Mesothelial cell of epicardium (in vitro differentiated cells): ENCODE measurements around the gene RSU1. TPM values are rescaled to one million over a fixed set of nuclear protein-coding genes. Genes with fewer than 3 reads are reported as not detected.
"Not testable (repeated sequence)": the region's sequence is repeated elsewhere in the genome, so short reads cannot be mapped to it uniquely, and the experiment has no call there.

ENCODE experiments used
- DNase-seq, 2 experiments: peaks; one replicate each; pipeline ENCODE4 v3.0.0; 2021; ENCODE audit warnings: low spot score in 2 of 2; ENCODE audit not compliant: unreplicated experiment in 2 of 2
- H3K27ac Mint-ChIP-seq: 2 replicates; pipeline ENCODE4 v1.8.0; 2021; ENCODE audit warnings: mixed read lengths
- H3K27me3 Mint-ChIP-seq: 2 replicates; pipeline ENCODE4 v1.8.0; 2021; ENCODE audit warnings: low read depth, mixed read lengths
- H3K36me3 Mint-ChIP-seq: 2 replicates; pipeline ENCODE4 v1.8.0; 2021; ENCODE audit warnings: mixed read lengths
- H3K4me1 Mint-ChIP-seq: 2 replicates; pipeline ENCODE4 v1.8.0; 2021; ENCODE audit warnings: mixed read lengths
- H3K4me3 Mint-ChIP-seq: 2 replicates; pipeline ENCODE4 v1.8.0; 2021; ENCODE audit warnings: mild to moderate bottlenecking, moderate library complexity, mixed read lengths
- H3K9me3 Mint-ChIP-seq: 2 replicates; pipeline ENCODE4 v1.8.0; 2021; ENCODE audit warnings: mixed read lengths
- CTCF ChIP-seq: fragments of 200-600 bp; sonication (generic); IDR thresholded peaks from one replicate; pipeline ENCODE4 v1.5.0; 2021; ENCODE audit warnings: antibody characterized with exemption; ENCODE audit not compliant: unreplicated experiment
- total RNA-seq: library from RNA; stranded (reverse); gene quantifications from 3 replicates; pipeline ENCODE4 v1.2.1, GENCODE V29; 2021

Gene RSU1
- total RNA-seq, 1 donor from 2014 or later = 36.2 TPM

- TF ChIP-seq CTCF = no peak
- no peaks in the 10 kb centered on the region for H3K27me3 Mint-ChIP-seq
- no peak for DNase-seq
- H3K36me3 Mint-ChIP-seq = peaks cover 12% of the 10 kb centered on the region
- no peak overlapping the region for H3K27ac Mint-ChIP-seq
- H3K4me3 Mint-ChIP-seq = no peak overlapping the region
- H3K9me3 Mint-ChIP-seq = no peaks in the 10 kb centered on the region
- no peaks in the 10 kb centered on the region for H3K4me1 Mint-ChIP-seq
These were observed 51.5 kb downstream of the RSU1 start for GRCh38 chr10:16765509-16766375.

- Mint-ChIP-seq H3K4me1 (no peaks in the 10 kb centered on the region), H3K9me3 (no peaks in the 10 kb centered on the region), H3K36me3 (peaks cover 34% of the 10 kb centered on the region), H3K27ac (no peak overlapping the region), H3K27me3 (no peaks in the 10 kb centered on the region), H3K4me3 (no peak overlapping the region)
- no peak for DNase-seq
- TF ChIP-seq CTCF = no peak
These were observed 55.9 kb downstream of the RSU1 start for GRCh38 chr10:16761300-16761699.

- Mint-ChIP-seq H3K27ac (no peak overlapping the region), H3K4me3 (no peak overlapping the region), H3K4me1 (no peaks in the 10 kb centered on the region), H3K27me3 (no peaks in the 10 kb centered on the region), H3K9me3 (no peaks in the 10 kb centered on the region), H3K36me3 (peaks cover 31% of the 10 kb centered on the region)
- no peak for DNase-seq
- TF ChIP-seq CTCF = no peak
These were observed 60.5 kb downstream of the RSU1 start for GRCh38 chr10:16756561-16757221.

- H3K9me3 Mint-ChIP-seq = no peaks in the 10 kb centered on the region
- no peak for TF ChIP-seq CTCF
- no peak for DNase-seq
- H3K27me3 Mint-ChIP-seq = no peaks in the 10 kb centered on the region
- H3K27ac Mint-ChIP-seq = no peak overlapping the region
- H3K4me3 Mint-ChIP-seq = no peak overlapping the region
- peaks cover 28% of the 10 kb centered on the region for H3K36me3 Mint-ChIP-seq
- H3K4me1 Mint-ChIP-seq = no peaks in the 10 kb centered on the region
These were observed 62.5 kb downstream of the RSU1 start for GRCh38 chr10:16754765-16755164.

GRCh38 chr10:16752849-16753248, 64.4 kb downstream of the RSU1 start:
- H3K9me3 Mint-ChIP-seq, H3K4me3 Mint-ChIP-seq, H3K27ac Mint-ChIP-seq, H3K4me1 Mint-ChIP-seq, H3K27me3 Mint-ChIP-seq, DNase-seq: not testable (repeated sequence)
- H3K36me3 Mint-ChIP-seq = peaks cover 21% of the 10 kb centered on the region

GRCh38 chr10:16752099-16752498, 65.1 kb downstream of the RSU1 start:
- no peak overlapping the region for H3K27ac Mint-ChIP-seq
- TF ChIP-seq CTCF = no peak
- no peaks in the 10 kb centered on the region for H3K9me3 Mint-ChIP-seq
- no peak overlapping the region for H3K4me3 Mint-ChIP-seq
- H3K27me3 Mint-ChIP-seq = no peaks in the 10 kb centered on the region
- peaks cover 19% of the 10 kb centered on the region for H3K36me3 Mint-ChIP-seq
- no peak for DNase-seq
- H3K4me1 Mint-ChIP-seq = no peaks in the 10 kb centered on the region
